Uterus (tissue), 4 donors: ENCODE measurements around the gene TMEM117. TPM values are rescaled to one million over a fixed set of nuclear protein-coding genes. Genes with fewer than 3 reads are reported as not detected.

Source experiments
- DNase-seq, 2 donors: peaks; one replicate each; pipeline ENCODE4 v3.0.0-alpha.2; 2019 to 2020
- H3K27ac ChIP-seq, 2 donors: fragments of 200-600 bp; sonication (generic); 1 replicate in 1 of 2; 2 replicates in 1 of 2; pipeline ENCODE4 v1.5.1; 2016 to 2018
- H3K27me3 ChIP-seq, 2 donors: fragments of 200-600 bp; sonication (generic); one replicate each; pipeline ENCODE4 v1.5.1; 2018 to 2019; ENCODE audit warnings: control low read depth in 1 of 2
- H3K36me3 ChIP-seq, 2 donors: fragments of 200-600 bp; sonication (generic); one replicate each; pipeline ENCODE4 v1.5.1; 2019; ENCODE audit warnings: control low read depth in 1 of 2
- H3K4me1 ChIP-seq, 2 donors: fragments of 200-600 bp; sonication (generic); one replicate each; pipeline ENCODE4 v1.5.1; 2018 to 2019; ENCODE audit warnings: control low read depth in 1 of 2
- H3K4me3 ChIP-seq, 2 donors: fragments of 200-600 bp; sonication (generic); 1 replicate in 1 of 2; 2 replicates in 1 of 2; pipeline ENCODE4 v1.5.1; 2018 to 2019; ENCODE audit warnings: mild to moderate bottlenecking in 1 of 2
- H3K9me3 ChIP-seq, 2 donors: fragments of 200-600 bp; sonication (generic); one replicate each; pipeline ENCODE4 v1.5.1; 2019; ENCODE audit warnings: control low read depth in 1 of 2
- CTCF ChIP-seq, 4 experiments: fragments of 200-600 bp in 2 of 4; fragments of 450-650 bp in 2 of 4; sonication (generic) in 2 of 4; IDR thresholded peaks; one replicate each; pipeline ENCODE4 v1.5.1; 2016 to 2019; ENCODE audit warnings: antibody characterized with exemption in 4 of 4, mild to moderate bottlenecking in 2 of 4, moderate library complexity in 1 of 4
- POLR2A ChIP-seq, 2 donors: fragments of 450-650 bp; IDR thresholded peaks; one replicate each; pipeline ENCODE4 v1.6.1; 2016; ENCODE audit warnings: antibody characterized with exemption in 2 of 2, mild to moderate bottlenecking in 1 of 2, moderate library complexity in 1 of 2
- intact Hi-C: fragments of 100-400 bp; cut with DNase I; formaldehyde crosslinking; loops from one replicate; pipeline ENCODE4 v1.15.1; 2023; ENCODE audit warnings: low total_unique reads
- total RNA-seq, 4 donors: library from RNA; depleted of rRNA in 3 of 4; stranded (reverse); fragments of >200 nt in 3 of 4; gene quantifications; one replicate each; pipeline versions ENCODE4 v1.1.0 to v1.2.4, GENCODE V29; 2014 to 2023
- donor health status: DM: yes; HTN: yes; CAD: no.

Gene TMEM117
- total RNA-seq, 4 donors from 2014 or later, result 1.0 to 34.4 (median 6.1) TPM

GRCh38 chr12:43988838-43989560 lies 153.1 kb downstream of the TMEM117 start:
- H3K27me3 ChIP-seq, result no peaks in the 10 kb centered on the region
- no peak overlapping the region for H3K4me3 ChIP-seq
- H3K36me3 ChIP-seq, result no peaks in the 10 kb centered on the region
- no peak for TF ChIP-seq POLR2A (IDR thresholded peaks at IDR 0.05)
- TF ChIP-seq CTCF (IDR thresholded peaks at IDR 0.05), result no peak
- DNase-seq, result no peak
- H3K9me3 ChIP-seq, result no peaks in the 10 kb centered on the region
- intact Hi-C loops, result no loop called here
- no peak overlapping the region for H3K27ac ChIP-seq
- H3K4me1 ChIP-seq, result no peaks in the 10 kb centered on the region

- Histone ChIP-seq H3K36me3 (no peaks in the 10 kb centered on the region), H3K4me3 (no peak overlapping the region), H3K27ac (no peak overlapping the region), H3K27me3 (no peaks in the 10 kb centered on the region), H3K4me1 (no peaks in the 10 kb centered on the region), H3K9me3 (no peaks in the 10 kb centered on the region)
- TF ChIP-seq CTCF (IDR thresholded peaks at IDR 0.05), result no peak
- no peak for TF ChIP-seq POLR2A (IDR thresholded peaks at IDR 0.05)
- intact Hi-C loops, result no loop called here
- DNase-seq, result no peak
Measured at GRCh38 chr12:43992856-43993255, 157.0 kb downstream of the TMEM117 start.

GRCh38 chr12:44000309-44000952 lies 164.6 kb downstream of the TMEM117 start:
- no peak for TF ChIP-seq POLR2A (IDR thresholded peaks at IDR 0.05)
- no peak for TF ChIP-seq CTCF (IDR thresholded peaks at IDR 0.05)
- no peaks in the 10 kb centered on the region for H3K36me3 ChIP-seq
- H3K27ac ChIP-seq, result no peak overlapping the region
- H3K4me1 ChIP-seq, result no peaks in the 10 kb centered on the region
- no peaks in the 10 kb centered on the region for H3K27me3 ChIP-seq
- DNase-seq, result no peak
- H3K4me3 ChIP-seq, result no peak overlapping the region
- H3K9me3 ChIP-seq, result no peaks in the 10 kb centered on the region
- intact Hi-C loops, result no loop called here

- intact Hi-C loops, result no loop called here
Measured at GRCh38 chr12:44002607-44003006, 166.7 kb downstream of the TMEM117 start.

More at GRCh38 chr12:44002607-44003006, 166.7 kb downstream of the TMEM117 start:
- H3K4me3 ChIP-seq, result no peak overlapping the region
- H3K9me3 ChIP-seq, result no peaks in the 10 kb centered on the region
- no peak for TF ChIP-seq CTCF (IDR thresholded peaks at IDR 0.05)
- TF ChIP-seq POLR2A (IDR thresholded peaks at IDR 0.05), result no peak
- no peaks in the 10 kb centered on the region for H3K27me3 ChIP-seq
- H3K36me3 ChIP-seq, result no peaks in the 10 kb centered on the region
- DNase-seq, result no peak
- H3K27ac ChIP-seq, result no peak overlapping the region
- H3K4me1 ChIP-seq, result no peaks in the 10 kb centered on the region
